GM12878 (cell line): ENCODE data around the gene CDC42BPB. TPM values are rescaled to one million over a fixed set of nuclear protein-coding genes. Genes with fewer than 3 reads are reported as not detected.

Experiments used
- ATAC-seq: fragments of 200-7000 bp; cut with Tn5 transposase; 3 replicates; pipeline ENCODE4 v1.9.1; 2020; ENCODE audit warnings: mild to moderate bottlenecking, moderate library complexity
- BruUV-seq: library from RNA; stranded (reverse); fragments of 400-500 nt; replicated peaks from 2 replicates; lab custom pipeline; 2021; lab: Mats Ljungman, UMichigan
- CTCF ChIA-PET: fragments of 300-600 bp; sonication (Branson Sonifier 250); formaldehyde crosslinking; extraction: SDS; loops from one replicate; lab custom pipeline; 2021; ENCODE audit warnings: inconsistent platforms; lab: Yijun Ruan, JAX
- POLR2A ChIA-PET: fragments of 350-600 bp; formaldehyde crosslinking; extraction: SDS; loops from one replicate; lab custom pipeline; 2021; ENCODE audit warnings: inconsistent platforms; lab: Charles Lee
- RAD21 ChIA-PET: fragments of 300-600 bp; sonication (Branson Sonifier 250); formaldehyde crosslinking; loops from one replicate; lab custom pipeline; 2023; ENCODE audit warnings: antibody characterized with exemption; ENCODE audit not compliant: unreplicated experiment; lab: Charles Lee
- SMC1A ChIA-PET: fragments of 300-600 bp; sonication (Branson Sonifier 250); formaldehyde crosslinking; loops from one replicate; lab custom pipeline; 2023; ENCODE audit not compliant: unreplicated experiment, uncharacterized antibody; lab: Charles Lee
- DNase-seq: peaks from one replicate; pipeline ENCODE4 v3.0.0-alpha.2; 2011; ENCODE audit warnings: low read depth, low spot score
- FAIRE-seq: peaks from 3 replicates; lab custom pipeline; 2011; peaks lifted over from hg19 to GRCh38; lab: Jason Lieb, UNC
- H2AFZ ChIP-seq: 2 replicates; pipeline ENCODE4 v1.6.0; 2011; ENCODE audit warnings: low read depth, low read length, control low read depth; ENCODE audit not compliant: control insufficient read depth
- H3K27ac ChIP-seq: 2 replicates; pipeline ENCODE4 v1.5.1; 2011; ENCODE audit warnings: control low read depth; ENCODE audit not compliant: control insufficient read depth, insufficient read depth
- H3K27me3 ChIP-seq, 2 experiments: replicated peaks in 1 of 2; 2 replicates each; pipeline versions ENCODE4 v1.6.0 to v1.6.1; 2011; ENCODE audit warnings: low read length in 1 of 2; ENCODE audit not compliant: control insufficient read depth in 2 of 2, insufficient read depth in 2 of 2
- H3K36me3 ChIP-seq, 2 experiments: 2 replicates each; pipeline ENCODE4 v1.5.1; 2011; ENCODE audit warnings: low read length in 1 of 2; ENCODE audit not compliant: control insufficient read depth in 2 of 2, insufficient read depth in 2 of 2
- H3K4me1 ChIP-seq: 2 replicates; pipeline ENCODE4 v1.6.1; 2011; ENCODE audit warnings: mild to moderate bottlenecking, low read length, moderate library complexity, mixed read lengths; ENCODE audit not compliant: control insufficient read depth, insufficient read depth
- H3K4me2 ChIP-seq: 2 replicates; pipeline ENCODE4 v1.6.0; 2011; ENCODE audit warnings: control low read depth; ENCODE audit not compliant: control insufficient read depth, insufficient read depth
- H3K4me3 ChIP-seq: fragments of 200-600 bp; sonication (generic); 2 replicates; pipeline ENCODE4 v1.5.1; 2016
- H3K79me2 ChIP-seq: 2 replicates; pipeline ENCODE4 v1.6.0; 2011; ENCODE audit warnings: low read length; ENCODE audit not compliant: control insufficient read depth, insufficient read depth
- H3K9ac ChIP-seq: 2 replicates; pipeline ENCODE4 v1.8.0; 2011; ENCODE audit warnings: low read length, control low read depth, mixed read lengths; ENCODE audit not compliant: control insufficient read depth, insufficient read depth
- H3K9me3 ChIP-seq: replicated peaks from 3 replicates; pipeline ENCODE4 v1.5.1; 2011; ENCODE audit warnings: mild to moderate bottlenecking, low read length; ENCODE audit not compliant: control insufficient read depth, insufficient read depth
- H4K20me1 ChIP-seq: 2 replicates; pipeline ENCODE4 v1.6.0; 2011; ENCODE audit not compliant: control insufficient read depth, insufficient read depth
- CHD4 ChIP-seq: fragments of 200-600 bp; sonication (generic); IDR thresholded peaks from 2 replicates; pipeline ENCODE4 v1.6.1; 2016; ENCODE audit warnings: mild to moderate bottlenecking
- SPI1 ChIP-seq: IDR thresholded peaks from 2 replicates; pipeline ENCODE4 v1.6.1; 2011; ENCODE audit warnings: low read depth, mild to moderate bottlenecking, low read length, moderate library complexity, borderline replicate concordance; ENCODE audit not compliant: insufficient read depth
- SREBF1 ChIP-seq: IDR thresholded peaks from 2 replicates; pipeline ENCODE4 v1.6.1; 2012; ENCODE audit warnings: mild to moderate bottlenecking, low read length
- TCF3 ChIP-seq: IDR thresholded peaks from 2 replicates; pipeline ENCODE4 v1.6.1; 2012; ENCODE audit warnings: low read depth, mild to moderate bottlenecking, low read length, borderline replicate concordance; ENCODE audit not compliant: insufficient read depth
- ZBTB11 ChIP-seq: fragments of 450-650 bp; formaldehyde crosslinking; IDR thresholded peaks from 2 replicates; pipeline ENCODE4 v1.5.0; 2022; ENCODE audit warnings: mild to moderate bottlenecking, missing genetic modification characterization
- WGBS: methylation state at CpG from one replicate; pipeline ENCODE4 v1.1.6; 2016; ENCODE audit warnings: low lambda C conversion rate; ENCODE audit not compliant: insufficient replicate concordance, insufficient coverage; ENCODE audit errors: missing lambda C conversion rate; 5-methylcytosine and 5-hydroxymethylcytosine counted together
- in situ Hi-C: fragments of 300-500 bp; cut with MboI; formaldehyde crosslinking; loops from 9 replicates; pipeline ENCODE4 v1.14.3; 2018; ENCODE audit warnings: mixed read lengths
- intact Hi-C: fragments of 100-400 bp; cut with micrococcal nuclease; formaldehyde crosslinking; loops from one replicate; pipeline ENCODE4 v1.14.2; 2022; ENCODE audit not compliant: unreplicated experiment
- polyA plus RNA-seq, 11 experiments: library from polyadenylated mRNA; depleted of rRNA in 4 of 11; unstranded in 6 of 11; stranded (reverse) in 5 of 11; fragments of >200 nt; fragmentation: Nextera tagmentation in 4 of 11; fragmentation: Illumina TruSeq in 1 of 11; extraction: Ambion mirVana in 4 of 11; extraction: Trizol in 1 of 11; gene quantifications; 1 replicate in 1 of 11; 2 replicates in 10 of 11; pipeline versions ENCODE4 v1.2.1 to v1.2.3, GENCODE V29; 2011 to 2016; ENCODE audit warnings: inconsistent platforms in 2 of 11, missing spikeins in 2 of 11, low read depth in 1 of 11
- total RNA-seq, 4 experiments: library from RNA; depleted of rRNA in 3 of 4; stranded (reverse); fragments of >200 nt in 3 of 4; fragmentation: Illumina TruSeq in 1 of 4; extraction: Trizol in 1 of 4; gene quantifications; 2 replicates each; pipeline versions ENCODE4 v1.2.1 to v1.2.3, GENCODE V29; 2013 to 2021
- TF ChIP-seq, protein P1 (sequence below): IDR thresholded peaks from 2 replicates; pipeline ENCODE4 v1.6.1; 2012; ENCODE audit warnings: low read depth, low read length, improper control_type of control experiment

The CDC42BPB gene
- total and polyA plus RNA-seq, 10 of the 15 experiments (the other 5 are each of a cell fraction or from before 2014, with no cell fraction given) = 0.42 to 22.1 (median 13.3) TPM

DNA sequence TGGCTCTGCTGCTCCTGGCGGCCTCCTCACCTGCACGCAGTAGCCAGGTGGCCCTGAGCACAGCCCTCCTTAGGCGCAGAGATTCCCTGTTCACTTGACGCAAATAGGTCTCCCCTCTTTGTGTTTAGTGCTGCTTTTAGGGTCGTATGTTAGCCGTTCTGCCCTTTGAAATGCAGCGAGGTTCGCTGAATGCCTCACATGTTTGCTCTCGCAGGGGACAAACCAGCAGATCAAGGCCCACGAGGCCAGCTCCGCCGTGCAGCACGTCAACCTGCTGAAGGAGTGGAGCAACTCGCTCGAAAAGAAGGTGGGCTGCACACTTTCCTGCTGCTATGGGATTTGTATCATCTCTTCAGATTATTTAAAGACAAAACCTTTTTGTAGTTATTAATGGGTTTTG, 166.2 kb downstream of the CDC42BPB start:
- H3K79me2 ChIP-seq = no peaks in the 10 kb centered on the region; the same call in 1 of the 2 replicates
- no peaks in the 10 kb centered on the region for H3K27me3 ChIP-seq
- ChIA-PET POLR2A (no interaction called here), RAD21 (no interaction called here), SMC1A (interaction anchor here (0.9 kb wide), 1 partner anchor 73 kb away, joined by 3 read pairs; no protein-coding TSS in a partner anchor), CTCF (interaction anchor here (1.9 kb wide), 1 partner anchor 13 kb away, joined by 12 read pairs; no protein-coding TSS in a partner anchor)
- H4K20me1 ChIP-seq = no peaks in the 10 kb centered on the region
- H3K9me3 ChIP-seq = no peaks in the 10 kb centered on the region
- no peak overlapping the region for H3K9ac ChIP-seq
- no peak overlapping the region for H2AFZ ChIP-seq
- 95% methylated on average over 15 of the region's 15 CpGs for WGBS
- ATAC-seq (no peak), DNase-seq (no peak), FAIRE-seq (no peak)
- no TSS peak for BruUV-seq
- peaks cover 7% of the 10 kb centered on the region for H3K4me1 ChIP-seq
- peaks cover 24 to 45% of the 10 kb centered on the region in 2 experiments for H3K36me3 ChIP-seq
- no peak overlapping the region for H3K27ac ChIP-seq
- TF ChIP-seq SREBF1 (no peak), ZBTB11 (no peak), CHD4 (no peak), SPI1 (no peak), TCF3 (no peak)
- TF ChIP-seq, protein P1, sequence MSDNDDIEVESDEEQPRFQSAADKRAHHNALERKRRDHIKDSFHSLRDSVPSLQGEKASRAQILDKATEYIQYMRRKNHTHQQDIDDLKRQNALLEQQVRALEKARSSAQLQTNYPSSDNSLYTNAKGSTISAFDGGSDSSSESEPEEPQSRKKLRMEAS = no peak
- H3K4me3 ChIP-seq = no peak overlapping the region
- no peak overlapping the region for H3K4me2 ChIP-seq
- in situ Hi-C loops = no loop called here
- intact Hi-C loops = no loop called here
